Gastroesophageal sphincter (tissue), 4 donors: ENCODE results near the gene PDCD4. TPM values are rescaled to one million over a fixed set of nuclear protein-coding genes. Genes with fewer than 3 reads are reported as not detected.

Source experiments
- ATAC-seq: fragments of 150-250 bp; one replicate; pipeline ENCODE4 v1.9.1; 2016; ENCODE audit warnings: mild to moderate bottlenecking, moderate library complexity
- H3K27ac ChIP-seq, 4 donors: fragments of 200-600 bp; sonication (generic) in 3 of 4; 1 replicate in 3 of 4; 2 replicates in 1 of 4; pipeline ENCODE4 v1.5.1; 2016 to 2019
- H3K27me3 ChIP-seq: fragments of 200-600 bp; sonication (generic); one replicate; pipeline ENCODE4 v1.5.1; 2019
- H3K36me3 ChIP-seq, 2 donors: fragments of 200-600 bp; sonication (generic); one replicate each; pipeline ENCODE4 v1.5.1; 2019; ENCODE audit warnings: control low read depth in 1 of 2
- H3K4me1 ChIP-seq, 3 donors: fragments of 200-600 bp; sonication (generic); 1 replicate in 2 of 3; 2 replicates in 1 of 3; pipeline ENCODE4 v1.5.1; 2016 to 2019; ENCODE audit warnings: control low read depth in 2 of 3
- H3K4me3 ChIP-seq, 2 donors: fragments of 200-600 bp; sonication (generic); one replicate each; pipeline ENCODE4 v1.5.1; 2019; ENCODE audit warnings: mild to moderate bottlenecking in 1 of 2, moderate library complexity in 1 of 2
- H3K9me3 ChIP-seq, 3 donors: fragments of 200-600 bp; sonication (generic); one replicate each; pipeline ENCODE4 v1.5.1; 2017 to 2019; ENCODE audit warnings: control low read depth in 2 of 3
- EP300 ChIP-seq: sonication (generic); formaldehyde crosslinking; IDR thresholded peaks from one replicate; pipeline ENCODE4 v1.6.1; 2017; ENCODE audit warnings: antibody characterized with exemption, mild to moderate bottlenecking
- POLR2A ChIP-seq, 2 donors: fragments of 450-650 bp; IDR thresholded peaks; one replicate each; pipeline ENCODE4 v1.6.1; 2017; ENCODE audit warnings: antibody characterized with exemption in 2 of 2, mild to moderate bottlenecking in 2 of 2, moderate library complexity in 1 of 2
- POLR2AphosphoS5 ChIP-seq: sonication (generic); formaldehyde crosslinking; IDR thresholded peaks from one replicate; pipeline ENCODE4 v1.6.1; 2017; ENCODE audit warnings: antibody characterized with exemption
- WGBS, 2 donors: methylation state at CpG; one replicate each; pipeline ENCODE4 v1.1.5; 2018; ENCODE audit warnings: low coverage in 1 of 2; 5-methylcytosine and 5-hydroxymethylcytosine counted together
- total RNA-seq, 4 donors: library from RNA; depleted of rRNA; stranded (reverse); fragments of >200 nt; gene quantifications; one replicate each; pipeline ENCODE4 v1.1.0, GENCODE V29; 2016
- TF ChIP-seq, protein P1 (sequence below), 4 experiments: fragments of 200-600 bp in 2 of 4; fragments of 450-650 bp in 2 of 4; sonication (generic) in 1 of 4; IDR thresholded peaks; one replicate each; pipeline ENCODE4 v1.5.1; 2017 to 2019; ENCODE audit warnings: antibody characterized with exemption in 4 of 4, mild to moderate bottlenecking in 2 of 4, moderate library complexity in 2 of 4

Gene PDCD4
- total RNA-seq, 4 donors from 2014 or later: 69.1 to 74.6 (median 72.2) TPM

DNA sequence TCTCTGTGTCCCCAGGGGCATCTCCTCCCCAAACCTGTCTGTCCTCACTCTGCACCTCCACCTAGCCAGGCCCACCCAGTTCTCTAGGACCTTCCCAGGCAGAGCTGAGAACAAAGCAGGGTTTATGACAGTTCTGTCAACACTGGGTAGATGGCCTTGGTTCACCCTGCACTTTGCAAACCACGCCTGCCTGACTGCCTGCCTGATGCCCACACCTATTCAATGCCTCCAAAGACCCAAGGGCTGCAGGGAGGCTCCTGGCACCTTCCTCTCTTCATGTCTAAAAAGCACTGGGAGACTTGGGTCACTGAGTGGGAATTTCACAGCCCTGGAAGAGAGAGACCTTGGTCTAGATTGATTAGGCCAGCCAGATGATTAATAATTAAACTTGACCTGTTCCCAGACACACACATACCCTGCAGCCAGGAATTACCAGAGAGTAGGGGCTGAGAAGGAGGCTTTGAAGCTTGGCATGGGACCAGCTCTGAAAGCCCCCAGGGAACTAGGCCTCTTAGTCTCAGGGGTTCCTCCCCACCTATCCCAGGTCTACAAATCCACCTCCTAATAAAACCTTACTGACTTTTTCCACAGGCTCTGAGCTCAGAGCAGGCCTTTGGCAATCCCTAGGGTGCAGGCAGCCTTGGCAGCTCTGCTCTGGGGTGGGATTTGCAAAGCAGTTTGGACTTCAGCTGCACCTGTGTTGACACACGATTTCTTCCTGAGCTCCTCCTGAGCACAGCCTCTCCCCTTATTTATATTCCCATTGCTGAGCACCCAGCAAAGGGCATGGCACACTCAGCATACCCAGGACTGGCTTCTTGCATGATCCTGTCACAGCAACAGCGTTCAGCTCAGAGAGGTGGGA, 25.7 kb upstream of the PDCD4 start:
- TF ChIP-seq EP300: no peak
- no peak for TF ChIP-seq POLR2A (IDR thresholded peaks at IDR 0.05)
- TF ChIP-seq, protein P1, sequence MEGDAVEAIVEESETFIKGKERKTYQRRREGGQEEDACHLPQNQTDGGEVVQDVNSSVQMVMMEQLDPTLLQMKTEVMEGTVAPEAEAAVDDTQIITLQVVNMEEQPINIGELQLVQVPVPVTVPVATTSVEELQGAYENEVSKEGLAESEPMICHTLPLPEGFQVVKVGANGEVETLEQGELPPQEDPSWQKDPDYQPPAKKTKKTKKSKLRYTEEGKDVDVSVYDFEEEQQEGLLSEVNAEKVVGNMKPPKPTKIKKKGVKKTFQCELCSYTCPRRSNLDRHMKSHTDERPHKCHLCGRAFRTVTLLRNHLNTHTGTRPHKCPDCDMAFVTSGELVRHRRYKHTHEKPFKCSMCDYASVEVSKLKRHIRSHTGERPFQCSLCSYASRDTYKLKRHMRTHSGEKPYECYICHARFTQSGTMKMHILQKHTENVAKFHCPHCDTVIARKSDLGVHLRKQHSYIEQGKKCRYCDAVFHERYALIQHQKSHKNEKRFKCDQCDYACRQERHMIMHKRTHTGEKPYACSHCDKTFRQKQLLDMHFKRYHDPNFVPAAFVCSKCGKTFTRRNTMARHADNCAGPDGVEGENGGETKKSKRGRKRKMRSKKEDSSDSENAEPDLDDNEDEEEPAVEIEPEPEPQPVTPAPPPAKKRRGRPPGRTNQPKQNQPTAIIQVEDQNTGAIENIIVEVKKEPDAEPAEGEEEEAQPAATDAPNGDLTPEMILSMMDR (IDR thresholded peaks at IDR 0.05): no peak
- TF ChIP-seq POLR2AphosphoS5: no peak
- no peaks in the 10 kb centered on the region for H3K27me3 ChIP-seq
- H3K27ac ChIP-seq: no peak overlapping the region
- H3K4me3 ChIP-seq: no peak overlapping the region
- no peaks in the 10 kb centered on the region for H3K9me3 ChIP-seq
- no peaks in the 10 kb centered on the region for H3K4me1 ChIP-seq
- ATAC-seq: no peak
- H3K36me3 ChIP-seq: no peaks in the 10 kb centered on the region
- 87% methylated on average over 3 of the region's 3 CpGs; no CpG with 5 or more reads in 1 of the 2 donors for WGBS, 2 donors

- no peaks in the 10 kb centered on the region for H3K4me1 ChIP-seq
- no peak overlapping the region for H3K27ac ChIP-seq
- H3K9me3 ChIP-seq: no peaks in the 10 kb centered on the region
- TF ChIP-seq, protein P1 (IDR thresholded peaks at IDR 0.05): no peak
- TF ChIP-seq POLR2AphosphoS5 (no peak), EP300 (no peak)
- 73 to 82% methylated on average over 4 to 5 of the region's 6 CpGs for WGBS, 2 donors
- no peak overlapping the region for H3K4me3 ChIP-seq
- no peaks in the 10 kb centered on the region for H3K27me3 ChIP-seq
- no peaks in the 10 kb centered on the region for H3K36me3 ChIP-seq
- no peak for ATAC-seq
Measured at GRCh38 chr10:110847374-110847773, 24.4 kb upstream of the PDCD4 start.

DNA sequence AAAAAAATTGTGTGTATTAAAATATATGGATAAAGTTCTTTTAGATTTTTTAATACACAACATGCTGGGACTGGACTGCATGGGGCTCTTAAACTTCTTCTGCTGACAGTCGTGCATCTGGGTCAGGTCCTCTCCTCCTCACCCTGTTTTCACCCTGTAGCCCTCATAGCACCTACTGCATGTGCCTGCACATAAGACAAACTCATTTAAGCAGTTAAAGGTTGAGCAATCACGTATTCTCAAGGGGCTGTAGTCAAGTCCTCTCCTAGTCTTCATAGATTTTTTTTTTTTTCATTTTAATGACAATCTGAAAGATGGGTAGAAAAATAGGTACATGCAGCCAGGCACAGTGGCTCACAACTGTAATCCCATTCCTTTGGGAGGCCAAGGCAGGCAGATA, 23.6 kb upstream of the PDCD4 start:
- no peaks in the 10 kb centered on the region for H3K4me1 ChIP-seq
- ATAC-seq: no peak
- TF ChIP-seq EP300: no peak
- TF ChIP-seq, protein P1 (IDR thresholded peaks at IDR 0.05): no peak
- no peak for TF ChIP-seq POLR2A (IDR thresholded peaks at IDR 0.05)
- no peak for TF ChIP-seq POLR2AphosphoS5
- no peaks in the 10 kb centered on the region for H3K27me3 ChIP-seq
- H3K27ac ChIP-seq: no peak overlapping the region
- H3K4me3 ChIP-seq: no peak overlapping the region
- no peaks in the 10 kb centered on the region for H3K36me3 ChIP-seq
- 86% methylated on average over 2 of the region's 2 CpGs; no CpG with 5 or more reads in 1 of the 2 donors for WGBS, 2 donors
- no peaks in the 10 kb centered on the region for H3K9me3 ChIP-seq

GRCh38 chr10:110850099-110850498, 21.6 kb upstream of the PDCD4 start:
- Histone ChIP-seq H3K27ac (no peak overlapping the region), H3K36me3 (no peaks in the 10 kb centered on the region), H3K4me3 (no peak overlapping the region), H3K9me3 (no peaks in the 10 kb centered on the region), H3K27me3 (no peaks in the 10 kb centered on the region), H3K4me1 (no peaks in the 10 kb centered on the region)
- ATAC-seq: no peak
- TF ChIP-seq POLR2A (IDR thresholded peaks at IDR 0.05) (no peak), EP300 (no peak), POLR2AphosphoS5 (no peak)
- TF ChIP-seq, protein P1 (IDR thresholded peaks at IDR 0.05): no peak
- 89 to 100% methylated on average over 2 to 3 of the region's 3 CpGs for WGBS, 2 donors
